Mononuclear cell (primary cell): Measurements from ENCODE around the gene CZIB. TPM values are rescaled to one million over a fixed set of nuclear protein-coding genes. Genes with fewer than 3 reads are reported as not detected.

Experiments used
- total RNA-seq: library from RNA; depleted of rRNA; stranded (reverse); fragments of >200 nt; gene quantifications from one replicate; pipeline ENCODE4 v1.2.3, GENCODE V29; 2012

Gene CZIB
- total RNA-seq, 1 donor = 24.8 TPM

Other genes starting within 250 kb of the CZIB start
- 0.63 TPM for gene PODN, start 158.4 kb downstream of the CZIB start, total RNA-seq
- gene SLC1A7, start 78.0 kb downstream of the CZIB start, total RNA-seq = 0.94 TPM
- gene CPT2, start 23.8 kb downstream of the CZIB start, total RNA-seq = 13.7 TPM
- 63.0 TPM for gene MAGOH, start 17.9 kb upstream of the CZIB start, total RNA-seq
- 10.0 TPM for gene LRP8, start 107.4 kb upstream of the CZIB start, total RNA-seq
- gene DMRTB1, start 238.8 kb upstream of the CZIB start, total RNA-seq = not detected